ENCODE data around the gene RUNX2.
A peak's percentile ranks its signal among the peaks of the same experiment; 100 is the strongest.
"Not testable (repeated sequence)": the region's sequence is repeated elsewhere in the genome, so short reads cannot be mapped to it uniquely, and the experiment has no call there.

The RUNX2 gene

GRCh38 chr6:45556828-45557227, 228.7 kb downstream of the RUNX2 start:
- no peak for DNase-seq (ENCODE audit: low spot score)

- DNase-seq (ENCODE audit: low spot score), result no peak
These were observed 229.3 kb downstream of the RUNX2 start for GRCh38 chr6:45557454-45557853.

GRCh38 chr6:45558858-45559257, 230.7 kb downstream of the RUNX2 start:
- no peak for DNase-seq (ENCODE audit: low spot score)

- DNase-seq (ENCODE audit: low spot score), result not testable (repeated sequence)
These were observed 232.2 kb downstream of the RUNX2 start for GRCh38 chr6:45560321-45560820.

- DNase-seq (ENCODE audit: low spot score), result no peak
These were observed 234.0 kb downstream of the RUNX2 start for GRCh38 chr6:45562171-45562570.

GRCh38 chr6:45563041-45563440, 234.9 kb downstream of the RUNX2 start:
- no peak for DNase-seq (ENCODE audit: low spot score)

- DNase-seq (ENCODE audit: low spot score), result no peak
These were observed 235.7 kb downstream of the RUNX2 start for GRCh38 chr6:45563844-45564243.

- DNase-seq (ENCODE audit: low spot score), result no peak
These were observed 238.8 kb downstream of the RUNX2 start for GRCh38 chr6:45566882-45567281.

- no peak for DNase-seq (ENCODE audit: low spot score)
These were observed 239.7 kb downstream of the RUNX2 start for GRCh38 chr6:45567879-45568278.

- no peak for DNase-seq (ENCODE audit: low spot score)
These were observed 240.5 kb downstream of the RUNX2 start for GRCh38 chr6:45568626-45569025.

GRCh38 chr6:45569210-45569945, 241.2 kb downstream of the RUNX2 start:
- DNase-seq (ENCODE audit: low spot score), result no peak

- DNase-seq (ENCODE audit: low spot score), result no peak
These were observed 243.0 kb downstream of the RUNX2 start for GRCh38 chr6:45571159-45571558.

- DNase-seq (ENCODE audit: low spot score), result no peak
These were observed 244.7 kb downstream of the RUNX2 start for GRCh38 chr6:45572833-45573232.

- DNase-seq (ENCODE audit: low spot score), result no peak
These were observed 245.9 kb downstream of the RUNX2 start for GRCh38 chr6:45574014-45574461.

- DNase-seq (ENCODE audit: low spot score), result no peak
These were observed 246.8 kb downstream of the RUNX2 start for GRCh38 chr6:45574885-45575284.

- DNase-seq (ENCODE audit: low spot score), result no peak
These were observed 248.8 kb downstream of the RUNX2 start for GRCh38 chr6:45576648-45577624.

GRCh38 chr6:45577836-45578504, 249.8 kb downstream of the RUNX2 start:
- peak; percentile 29 for DNase-seq (ENCODE audit: low spot score)

GRCh38 chr6:45584127-45584526, 256.0 kb downstream of the RUNX2 start:
- DNase-seq (ENCODE audit: low spot score), result no peak

GRCh38 chr6:45586216-45587171, 258.4 kb downstream of the RUNX2 start:
- no peak for DNase-seq (ENCODE audit: low spot score)

GRCh38 chr6:45587229-45588060, 259.3 kb downstream of the RUNX2 start:
- no peak for DNase-seq (ENCODE audit: low spot score)
